Measurements from ENCODE around the gene DUSP8. TPM values are rescaled to one million over a fixed set of nuclear protein-coding genes. Genes with fewer than 3 reads are reported as not detected.

The DUSP8 gene
- total and polyA plus RNA-seq, 7 donors = 0.66 to 12.7 (median 4.4) TPM

- H3K36me3 ChIP-seq = no peaks in the 10 kb centered on the region
- no peak for DNase-seq
- 88 to 89% methylated on average over 28 of the region's 28 CpGs for WGBS, 2 donors
- H3K27ac ChIP-seq = no peak overlapping the region
- TF ChIP-seq, protein P1, sequence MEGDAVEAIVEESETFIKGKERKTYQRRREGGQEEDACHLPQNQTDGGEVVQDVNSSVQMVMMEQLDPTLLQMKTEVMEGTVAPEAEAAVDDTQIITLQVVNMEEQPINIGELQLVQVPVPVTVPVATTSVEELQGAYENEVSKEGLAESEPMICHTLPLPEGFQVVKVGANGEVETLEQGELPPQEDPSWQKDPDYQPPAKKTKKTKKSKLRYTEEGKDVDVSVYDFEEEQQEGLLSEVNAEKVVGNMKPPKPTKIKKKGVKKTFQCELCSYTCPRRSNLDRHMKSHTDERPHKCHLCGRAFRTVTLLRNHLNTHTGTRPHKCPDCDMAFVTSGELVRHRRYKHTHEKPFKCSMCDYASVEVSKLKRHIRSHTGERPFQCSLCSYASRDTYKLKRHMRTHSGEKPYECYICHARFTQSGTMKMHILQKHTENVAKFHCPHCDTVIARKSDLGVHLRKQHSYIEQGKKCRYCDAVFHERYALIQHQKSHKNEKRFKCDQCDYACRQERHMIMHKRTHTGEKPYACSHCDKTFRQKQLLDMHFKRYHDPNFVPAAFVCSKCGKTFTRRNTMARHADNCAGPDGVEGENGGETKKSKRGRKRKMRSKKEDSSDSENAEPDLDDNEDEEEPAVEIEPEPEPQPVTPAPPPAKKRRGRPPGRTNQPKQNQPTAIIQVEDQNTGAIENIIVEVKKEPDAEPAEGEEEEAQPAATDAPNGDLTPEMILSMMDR (IDR thresholded peaks at IDR 0.05) = no peak
- no peak for TF ChIP-seq EP300 (IDR thresholded peaks at IDR 0.05)
- TF ChIP-seq POLR2AphosphoS5 (IDR thresholded peaks at IDR 0.05) = no peak
- TF ChIP-seq POLR2A (IDR thresholded peaks at IDR 0.05) = no peak
- intact Hi-C loops (cut with DNase I) = no loop called here
- H3K4me3 ChIP-seq = no peak overlapping the region
- peaks cover 0 to 72% (median 57%) of the 10 kb centered on the region in 4 donors for H3K4me1 ChIP-seq
- H3K27me3 ChIP-seq = no peaks in the 10 kb centered on the region
- H3K9me3 ChIP-seq = no peaks in the 10 kb centered on the region
Observed at GRCh38 chr11:1517117-1518005, 54.7 kb downstream of the DUSP8 start.

DNA sequence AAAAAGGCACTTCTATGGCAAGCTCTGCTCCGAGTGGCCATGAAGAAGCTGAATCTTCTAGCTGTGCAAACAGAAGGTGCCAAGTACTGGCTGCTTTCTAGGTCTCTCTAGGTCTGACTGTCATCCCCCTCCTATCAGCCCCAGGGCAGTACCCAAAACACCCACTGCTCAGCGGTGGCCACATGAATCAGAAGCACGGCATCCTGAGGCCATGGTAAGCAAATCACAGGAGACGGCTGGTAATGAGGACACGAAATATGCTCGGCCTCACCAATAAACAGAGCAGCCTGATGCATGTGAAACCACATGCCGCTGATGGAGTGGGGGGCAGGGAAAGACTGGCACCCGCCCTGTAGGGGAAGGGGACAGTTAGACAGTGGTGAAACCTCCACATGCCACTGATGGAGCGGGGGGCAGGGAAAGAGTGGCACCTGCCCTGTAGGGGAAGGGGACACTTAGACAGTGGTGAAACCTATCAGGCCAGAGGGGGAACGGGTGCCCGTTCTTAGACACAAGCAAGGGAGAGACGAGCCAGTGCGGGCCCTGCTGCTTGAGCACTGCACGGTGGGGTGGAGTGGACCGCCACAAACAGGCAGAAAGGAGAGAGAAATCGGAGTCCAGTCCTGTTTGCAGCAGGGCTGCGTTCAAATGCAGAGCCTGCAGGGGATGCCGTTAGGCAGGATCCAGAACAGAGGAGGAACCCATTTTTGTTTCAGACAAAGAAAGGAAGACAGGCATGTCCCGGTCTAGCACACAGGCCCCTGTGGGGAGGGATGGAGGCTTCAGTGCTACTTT is 55.6 kb downstream of the DUSP8 start:
- TF ChIP-seq POLR2AphosphoS5 (IDR thresholded peaks at IDR 0.05) (no peak), EP300 (IDR thresholded peaks at IDR 0.05) (no peak), POLR2A (IDR thresholded peaks at IDR 0.05) (no peak)
- TF ChIP-seq, protein P1 (IDR thresholded peaks at IDR 0.05) = no peak
- intact Hi-C loops (cut with DNase I) = no loop called here

DNA sequence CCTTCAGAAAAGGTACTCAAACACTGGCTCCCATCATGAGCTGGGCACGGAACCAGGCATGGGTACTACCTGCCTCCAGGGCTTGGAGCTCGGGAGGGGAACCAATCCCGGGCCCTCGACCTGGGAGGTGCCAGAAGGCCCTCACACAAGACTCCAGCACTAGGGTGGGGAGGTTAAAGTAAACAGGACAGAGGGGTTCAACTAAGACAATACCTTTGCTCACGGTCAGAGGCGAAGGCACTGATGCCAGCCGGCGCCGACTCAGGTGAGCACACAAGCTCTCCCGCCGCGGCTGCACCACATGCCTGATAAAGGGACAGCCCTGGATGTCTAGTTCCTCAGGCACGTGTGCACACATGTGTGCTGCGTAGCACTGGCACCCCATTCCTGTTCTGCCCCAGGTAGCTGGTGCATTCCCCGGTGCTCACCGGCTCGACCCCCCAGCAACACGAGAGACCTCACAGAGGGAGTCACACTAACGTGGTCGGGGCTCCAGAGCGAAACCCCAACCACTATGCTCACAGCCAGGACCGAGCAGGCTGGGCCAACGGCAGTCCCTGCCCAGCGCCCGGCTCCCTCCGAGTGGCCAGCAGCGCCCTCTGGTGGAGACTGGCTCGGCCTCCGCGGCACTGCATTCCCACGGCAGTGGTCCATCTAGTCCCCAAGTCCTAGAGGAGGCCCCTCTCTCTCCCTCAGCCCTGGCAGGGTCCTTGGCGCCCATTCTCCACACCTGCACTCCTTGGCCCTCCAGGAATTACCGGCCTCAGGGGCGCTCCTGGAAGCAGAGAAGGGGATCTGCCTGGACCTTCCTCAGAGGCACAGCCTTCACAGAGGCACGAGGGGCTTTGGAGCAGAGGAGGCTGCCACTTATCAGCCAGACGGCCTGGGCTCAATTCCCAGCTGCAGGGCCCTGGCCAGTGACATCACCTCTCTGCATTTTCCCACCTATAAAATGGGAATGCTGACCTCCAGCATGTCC is 56.7 kb downstream of the DUSP8 start:
- H3K4me1 ChIP-seq = peaks cover 0 to 67% (median 50%) of the 10 kb centered on the region in 4 donors
- intact Hi-C loops (cut with DNase I) = loop anchor here (1.0 to 2.0 kb wide), 3 partner anchors 55 to 312 kb away; no protein-coding TSS in a partner anchor
- 35 to 42% methylated on average over 36 of the region's 36 CpGs for WGBS, 2 donors

More for the DNA sequence above, 55.6 kb downstream of the DUSP8 start:
- Histone ChIP-seq H3K36me3 (no peaks in the 10 kb centered on the region), H3K9me3 (no peaks in the 10 kb centered on the region), H3K27ac (no peak overlapping the region), H3K4me3 (no peak overlapping the region), H3K27me3 (no peaks in the 10 kb centered on the region), H3K4me1 (peaks cover 0 to 74% (median 59%) of the 10 kb centered on the region in 4 donors)
- no peak for DNase-seq
- WGBS, 2 donors = 86 to 88% methylated on average over 19 of the region's 19 CpGs

More for the DNA sequence above, 56.7 kb downstream of the DUSP8 start:
- TF ChIP-seq EP300 (IDR thresholded peaks at IDR 0.05) (no peak), POLR2A (IDR thresholded peaks at IDR 0.05) (no peak), POLR2AphosphoS5 (IDR thresholded peaks at IDR 0.05) (peak in 2 of 4 donors; percentile 41 to 45)
- TF ChIP-seq, protein P1 (IDR thresholded peaks at IDR 0.05) = peak; percentile 89 to 96 (median 92)
- peak overlapping the region in 2 of 4 donors; percentile 15 to 20 for H3K4me3 ChIP-seq
- H3K9me3 ChIP-seq = no peaks in the 10 kb centered on the region
- H3K27ac ChIP-seq = peak overlapping the region in 3 of 4 donors; percentile 39 to 56 (median 44)
- no peaks in the 10 kb centered on the region for H3K36me3 ChIP-seq
- peak; percentile 88 for DNase-seq
- H3K27me3 ChIP-seq = no peaks in the 10 kb centered on the region

Data from sigmoid colon (tissue), 7 donors.